GM19395 (cell line): Measurements from ENCODE around the gene MSH2.
"Not testable (repeated sequence)": the region's sequence is repeated elsewhere in the genome, so short reads cannot be mapped to it uniquely, and the experiment has no call there.

Experiments
- ATAC-seq: cut with Tn5 transposase; IDR thresholded peaks from one replicate; pipeline ENCODE4 v1.9.1; 2021; ENCODE audit warnings: mild to moderate bottlenecking, moderate library complexity; ENCODE audit not compliant: unreplicated experiment

Gene MSH2

DNA sequence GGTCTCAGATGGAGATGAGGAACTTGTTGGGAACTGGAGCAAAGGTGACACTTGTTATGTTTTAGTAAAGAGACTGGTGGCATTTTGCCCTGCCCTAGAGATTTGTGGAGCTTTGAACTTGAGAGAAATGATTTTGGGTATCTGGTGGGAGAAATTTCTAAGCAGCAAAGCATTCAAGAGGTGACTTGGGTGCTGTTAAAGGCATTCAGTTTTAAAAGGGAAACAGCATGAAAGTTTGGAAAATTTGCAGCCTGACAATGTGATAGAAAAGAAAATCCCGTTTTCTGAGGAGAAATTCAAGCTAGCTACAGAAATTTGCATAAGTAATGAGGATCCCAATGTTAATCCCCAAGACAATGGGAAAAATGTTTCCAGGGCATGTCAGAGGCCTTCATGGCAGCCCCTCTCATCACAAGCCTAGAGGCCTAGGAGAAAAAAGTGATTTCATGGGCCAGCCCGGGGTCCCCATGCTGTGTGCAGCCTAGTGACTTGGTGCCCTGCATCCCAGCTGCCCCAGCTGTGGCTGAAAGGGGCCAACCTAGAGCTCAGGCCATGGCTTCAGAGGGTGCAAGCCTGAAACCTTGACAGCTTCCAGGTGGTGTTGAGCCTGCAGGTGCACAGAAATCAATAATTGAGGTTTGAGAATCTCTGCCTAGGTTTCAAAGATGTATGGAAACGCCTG is 3.8 kb downstream of the MSH2 start:
- ATAC-seq = not testable (repeated sequence)

DNA sequence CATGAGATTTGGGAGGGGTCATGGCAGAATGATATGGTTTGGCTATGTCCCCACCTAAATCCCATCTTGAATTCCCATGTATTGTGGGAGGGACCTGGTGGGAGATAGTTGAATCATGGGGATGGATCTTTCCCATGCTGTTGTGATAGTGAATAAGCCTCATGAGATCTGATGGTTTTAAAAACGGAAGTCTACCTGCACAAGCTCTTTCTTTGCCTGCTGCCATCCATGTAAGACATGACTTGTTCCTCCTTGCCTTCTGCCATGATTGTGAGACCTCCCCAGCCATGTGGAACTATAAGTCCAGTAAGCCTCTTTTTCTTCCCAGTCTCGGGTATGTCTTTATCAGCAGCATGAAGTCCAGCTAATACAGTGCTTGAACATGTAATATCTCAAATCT is 5.0 kb downstream of the MSH2 start:
- ATAC-seq = not testable (repeated sequence)

DNA sequence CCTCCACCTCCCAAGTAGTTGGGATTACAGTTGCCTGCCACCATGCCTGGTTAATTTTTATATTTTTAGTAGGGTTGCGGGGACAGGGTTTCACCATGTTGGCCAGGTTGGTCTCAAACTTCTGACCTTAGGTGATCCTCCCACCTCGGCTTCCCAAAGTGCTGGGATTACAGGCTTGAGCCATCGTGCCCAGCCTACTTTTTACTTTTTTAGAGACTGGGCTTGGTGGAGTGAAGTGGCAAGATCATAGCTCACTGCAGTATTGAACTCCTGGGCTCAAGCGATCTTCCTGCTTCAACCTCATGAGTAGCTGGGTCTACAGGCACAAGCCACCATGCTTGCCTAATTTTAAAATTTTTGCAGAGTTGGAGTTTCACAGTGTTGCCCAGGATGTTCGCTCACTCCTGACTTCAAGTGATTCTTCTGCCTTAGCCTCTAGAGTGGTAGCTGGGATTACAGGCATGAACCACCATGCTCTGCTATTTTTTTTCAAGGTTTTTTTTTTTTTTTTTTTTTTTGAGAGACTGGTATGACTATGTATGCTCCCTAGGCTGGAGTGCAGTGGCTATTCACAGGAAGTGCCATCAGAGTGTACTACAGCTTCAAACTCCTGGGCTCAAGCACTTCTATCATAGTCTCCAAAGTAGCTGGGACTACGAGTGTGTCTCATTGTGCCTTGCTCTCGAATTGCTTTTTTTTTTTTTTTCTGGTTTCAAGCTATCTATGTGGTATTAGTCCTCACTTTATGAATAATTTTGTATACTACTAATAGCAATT is 11.9 kb downstream of the MSH2 start:
- no peak for ATAC-seq

GRCh38 chr2:47420214-47420613 is 17.3 kb downstream of the MSH2 start:
- no peak for ATAC-seq

GRCh38 chr2:47420683-47421082 is 17.7 kb downstream of the MSH2 start:
- not testable (repeated sequence) for ATAC-seq

DNA sequence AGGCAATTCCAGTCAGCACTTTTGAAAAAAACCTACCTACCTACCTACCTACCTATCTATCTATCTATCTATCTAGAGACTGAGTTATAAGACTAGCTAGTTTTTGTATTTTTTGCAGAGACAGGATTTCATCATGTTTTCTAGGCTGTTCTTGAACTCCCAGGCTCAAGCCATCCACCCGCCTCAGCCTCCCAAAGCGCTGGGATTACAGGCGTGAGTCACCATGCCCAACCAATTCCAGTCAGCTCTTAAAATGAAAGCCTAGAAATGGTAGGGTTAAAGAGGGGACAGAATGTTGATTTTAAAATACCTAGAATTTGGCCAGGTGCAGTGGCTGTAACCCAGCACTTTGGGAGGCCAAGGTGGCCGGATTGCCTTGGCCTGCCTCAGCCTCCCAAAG is 19.1 kb downstream of the MSH2 start:
- no peak for ATAC-seq

DNA sequence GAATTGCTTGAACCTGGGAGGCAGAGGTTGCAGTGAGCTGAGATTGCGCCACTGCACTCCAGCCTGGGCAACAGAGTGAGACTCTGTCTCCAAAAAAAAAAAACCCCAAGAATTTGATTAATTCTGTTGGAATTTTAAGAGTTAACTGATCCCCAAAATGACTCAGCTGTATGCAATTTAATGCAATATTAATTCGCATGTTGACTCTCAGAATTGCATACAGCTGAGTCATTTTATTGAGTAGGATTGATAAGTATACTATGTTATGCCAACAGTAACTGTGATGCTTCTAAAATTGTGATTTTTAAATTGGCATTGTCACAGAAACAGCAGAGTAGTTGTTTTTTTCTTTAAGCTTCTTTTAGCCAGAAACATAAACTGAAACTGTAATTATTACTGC is 19.6 kb downstream of the MSH2 start:
- ATAC-seq = no peak

- no peak for ATAC-seq
Measured at GRCh38 chr2:47426786-47427185, 23.8 kb downstream of the MSH2 start.

- ATAC-seq = no peak
Measured at GRCh38 chr2:47429795-47430194, 26.8 kb downstream of the MSH2 start.

DNA sequence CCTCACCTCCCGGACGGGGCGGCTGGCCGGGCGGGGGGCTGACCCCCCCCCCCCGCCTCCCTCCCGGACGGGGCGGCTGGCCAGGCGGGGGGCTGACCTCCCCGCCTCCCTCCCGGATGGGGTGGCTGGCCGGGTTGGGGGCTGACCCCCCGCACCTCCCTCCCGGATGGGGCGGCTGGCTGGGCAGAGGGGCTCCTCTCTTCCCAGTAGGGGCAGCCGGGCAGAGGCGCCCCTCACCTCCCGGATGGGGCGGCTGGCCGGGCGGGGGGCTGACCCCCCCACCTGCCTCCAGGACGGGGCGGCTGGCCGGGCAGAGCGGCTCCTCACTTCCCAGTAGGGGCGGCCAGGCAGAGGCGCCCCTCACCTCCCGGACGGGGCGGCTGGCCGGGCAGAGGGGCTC is 30.1 kb downstream of the MSH2 start:
- not testable (repeated sequence) for ATAC-seq

DNA sequence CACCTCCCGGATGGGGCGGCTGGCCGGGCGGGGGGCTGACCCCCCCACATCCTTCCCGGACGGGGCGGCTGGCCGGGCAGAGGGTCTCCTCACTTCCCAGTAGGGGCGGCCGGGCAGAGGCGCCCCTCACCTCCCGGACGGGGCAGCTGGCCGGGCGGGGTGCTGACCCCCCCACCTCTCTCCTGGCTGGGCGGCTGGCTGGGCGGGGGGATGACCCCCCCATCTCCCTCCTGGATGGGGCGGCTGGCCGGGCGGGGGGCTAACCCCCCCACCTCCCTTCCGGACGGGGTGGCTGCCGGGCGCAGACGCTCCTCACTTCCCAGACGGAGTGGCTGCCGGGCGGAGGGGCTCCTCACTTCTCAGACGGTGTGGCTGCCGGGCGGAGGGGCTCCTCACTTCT is 30.5 kb downstream of the MSH2 start:
- ATAC-seq = not testable (repeated sequence)

- ATAC-seq = no peak
Measured at GRCh38 chr2:47437287-47437686, 34.3 kb downstream of the MSH2 start.

GRCh38 chr2:47438106-47438505 is 35.1 kb downstream of the MSH2 start:
- ATAC-seq = no peak

DNA sequence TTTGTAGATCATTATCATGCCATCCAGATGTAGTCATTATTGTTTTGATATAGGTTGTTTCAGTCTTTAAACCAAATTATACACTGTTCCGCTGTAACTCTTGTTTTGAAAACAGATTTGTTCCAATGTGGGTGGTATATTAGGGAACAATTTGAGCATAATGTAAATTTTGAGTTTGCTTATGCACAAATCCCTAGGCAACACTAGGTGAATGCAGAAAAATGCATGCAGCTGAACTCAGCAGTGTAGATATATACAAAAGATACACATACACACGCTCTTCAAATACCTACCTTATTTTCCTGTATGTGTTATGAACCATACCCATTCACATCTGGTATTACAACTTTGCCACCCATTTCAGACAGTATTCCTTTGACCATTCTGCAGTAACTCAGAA is 35.8 kb downstream of the MSH2 start:
- ATAC-seq = no peak

DNA sequence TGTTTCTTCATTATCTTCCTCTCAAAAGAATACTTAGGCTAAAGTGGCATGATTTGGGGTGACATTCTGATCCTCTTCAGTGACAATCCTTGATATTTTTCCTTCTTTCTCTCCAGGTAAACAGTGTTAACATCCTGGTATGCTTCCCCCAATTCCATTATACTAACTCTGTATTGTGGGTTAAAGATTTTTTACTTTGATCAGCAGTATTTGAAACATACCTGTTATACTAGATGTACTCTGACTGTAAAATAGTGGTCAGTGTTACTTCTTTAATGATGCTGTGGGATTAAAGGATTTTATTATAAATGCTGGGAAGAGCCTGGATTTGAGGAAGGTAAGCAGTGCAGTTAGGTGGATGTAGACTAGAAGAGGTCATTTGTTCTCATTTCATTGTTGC is 48.8 kb downstream of the MSH2 start:
- ATAC-seq = no peak

GRCh38 chr2:47452761-47453160 is 49.8 kb downstream of the MSH2 start:
- ATAC-seq = no peak

DNA sequence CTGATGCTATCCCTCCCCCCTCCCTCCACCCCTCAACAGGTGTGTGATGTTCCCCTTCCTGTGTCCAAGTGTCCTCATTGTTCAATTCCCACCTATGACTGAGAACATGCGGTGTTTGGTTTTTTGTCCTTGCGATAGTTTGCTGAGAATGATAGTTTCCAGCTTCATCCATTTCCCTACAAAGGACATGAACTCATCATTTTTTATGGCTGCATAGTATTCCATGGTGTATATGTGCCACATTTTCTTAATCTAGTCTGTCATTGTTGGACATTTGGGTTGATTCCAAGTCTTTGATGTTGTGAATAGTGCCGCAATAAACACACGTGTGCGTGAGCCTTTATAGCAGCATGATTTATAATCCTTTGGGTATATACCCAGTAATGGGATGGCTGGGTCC is 51.9 kb downstream of the MSH2 start:
- ATAC-seq = not testable (repeated sequence)

DNA sequence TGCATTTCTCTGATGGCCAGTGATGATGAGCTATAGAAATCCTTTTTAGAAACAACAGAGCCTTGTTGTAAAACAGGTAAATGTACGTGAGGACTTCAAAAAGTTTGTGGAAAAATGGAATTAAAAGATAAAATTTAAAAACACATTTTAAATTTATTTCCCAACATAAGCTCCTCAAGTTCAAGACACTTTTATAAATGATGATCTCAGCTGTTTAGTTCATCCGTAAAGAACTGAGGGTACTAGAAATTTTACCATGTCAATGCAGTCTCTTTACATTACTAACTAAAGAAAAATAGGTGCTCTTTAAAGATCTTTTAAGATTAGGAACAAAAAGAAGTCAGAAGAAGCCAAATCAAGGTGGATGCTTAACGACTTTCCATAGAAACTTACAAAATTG is 52.5 kb downstream of the MSH2 start:
- no peak for ATAC-seq

- ATAC-seq = no peak
Measured at GRCh38 chr2:47456851-47457250, 53.9 kb downstream of the MSH2 start.

- no peak for ATAC-seq
Measured at GRCh38 chr2:47457268-47457667, 54.3 kb downstream of the MSH2 start.

- no peak for ATAC-seq
Measured at GRCh38 chr2:47459021-47459420, 56.1 kb downstream of the MSH2 start.

GRCh38 chr2:47460766-47461165 is 57.8 kb downstream of the MSH2 start:
- ATAC-seq = no peak
